Peyer's patch (tissue), 4 donors: ENCODE measurements around the gene MPC1. TPM values are rescaled to one million over a fixed set of nuclear protein-coding genes. Genes with fewer than 3 reads are reported as not detected.
A peak's percentile ranks its signal among the peaks of the same experiment; 100 is the strongest.

Experiments used
- DNase-seq, 3 donors: peaks; one replicate each; pipeline ENCODE4 v3.0.0-alpha.2; 2017 to 2019
- H3K27ac ChIP-seq, 4 donors: fragments of 200-600 bp; sonication (generic); one replicate each; pipeline ENCODE4 v1.5.1; 2016 to 2019
- H3K27me3 ChIP-seq, 2 donors: fragments of 200-600 bp; sonication (generic); one replicate each; pipeline ENCODE4 v1.5.1; 2019
- H3K36me3 ChIP-seq, 3 donors: fragments of 200-600 bp; sonication (generic); one replicate each; pipeline ENCODE4 v1.5.1; 2016 to 2019
- H3K4me1 ChIP-seq, 4 donors: fragments of 200-600 bp; sonication (generic); one replicate each; pipeline ENCODE4 v1.5.1; 2016 to 2019
- H3K4me3 ChIP-seq, 4 donors: fragments of 200-600 bp; sonication (generic); 1 replicate in 3 of 4; 2 replicates in 1 of 4; pipeline ENCODE4 v1.5.1; 2016 to 2019; ENCODE audit warnings: mild to moderate bottlenecking in 1 of 4
- H3K9me3 ChIP-seq, 4 donors: fragments of 200-600 bp; sonication (generic); one replicate each; pipeline ENCODE4 v1.5.1; 2016 to 2019; ENCODE audit warnings: mild to moderate bottlenecking in 1 of 4
- CTCF ChIP-seq, 6 experiments: fragments of 450-650 bp in 4 of 6; fragments of 200-600 bp in 2 of 6; sonication (generic) in 1 of 6; IDR thresholded peaks; one replicate each; pipeline ENCODE4 v1.5.1; 2017 to 2019; ENCODE audit warnings: antibody characterized with exemption in 6 of 6, mild to moderate bottlenecking in 3 of 6, moderate library complexity in 1 of 6
- POLR2A ChIP-seq, 2 donors: fragments of 450-650 bp; IDR thresholded peaks; one replicate each; pipeline ENCODE4 v1.5.1; 2017; ENCODE audit warnings: antibody characterized with exemption in 2 of 2, mild to moderate bottlenecking in 2 of 2, moderate library complexity in 2 of 2
- total RNA-seq, 4 donors: library from RNA; depleted of rRNA; stranded (reverse); fragments of >200 nt; gene quantifications; one replicate each; pipeline ENCODE4 v1.1.0, GENCODE V29; 2016

Gene MPC1
- total RNA-seq, 4 donors from 2014 or later, result 45.6 to 75.3 (median 59.8) TPM

DNA sequence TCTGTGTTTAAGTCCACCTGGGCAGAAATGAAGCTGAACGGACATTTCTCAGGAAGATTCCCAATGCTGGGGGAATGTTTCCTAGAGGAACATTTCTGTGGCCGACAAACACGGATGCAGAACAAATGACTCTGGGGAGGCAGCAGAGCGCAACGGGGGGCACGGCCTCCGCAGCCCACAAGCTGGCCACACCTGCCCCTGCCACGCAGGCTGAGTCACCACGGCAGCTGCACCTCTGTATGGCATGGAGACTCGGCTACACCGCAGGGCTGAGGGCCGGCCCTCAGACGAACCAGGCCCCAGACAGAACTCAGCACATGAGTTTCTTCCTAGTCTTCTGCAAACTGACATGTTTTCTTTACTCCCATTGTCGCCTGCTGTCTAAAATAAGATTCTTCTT lies 64.5 kb downstream of the MPC1 start:
- DNase-seq, result peak in 1 of 3 donors; percentile 15
- no peak overlapping the region for H3K4me3 ChIP-seq
- H3K4me1 ChIP-seq, result no peaks in the 10 kb centered on the region
- H3K9me3 ChIP-seq, result no peaks in the 10 kb centered on the region
- H3K27me3 ChIP-seq, result no peaks in the 10 kb centered on the region
- H3K36me3 ChIP-seq, result peaks cover 0 to 36% (median 0%) of the 10 kb centered on the region in 3 donors
- TF ChIP-seq POLR2A (IDR thresholded peaks at IDR 0.05), result no peak
- no peak for TF ChIP-seq CTCF (IDR thresholded peaks at IDR 0.05)
- no peak overlapping the region for H3K27ac ChIP-seq

GRCh38 chr6:166317261-166318212 lies 65.2 kb downstream of the MPC1 start:
- no peak for TF ChIP-seq CTCF (IDR thresholded peaks at IDR 0.05)
- H3K4me3 ChIP-seq, result no peak overlapping the region
- DNase-seq, result peak in 1 of 3 donors; percentile 8
- H3K27me3 ChIP-seq, result no peaks in the 10 kb centered on the region
- no peaks in the 10 kb centered on the region for H3K4me1 ChIP-seq
- H3K27ac ChIP-seq, result no peak overlapping the region
- H3K36me3 ChIP-seq, result peaks cover 0 to 30% (median 0%) of the 10 kb centered on the region in 3 donors
- H3K9me3 ChIP-seq, result no peaks in the 10 kb centered on the region

- TF ChIP-seq CTCF (IDR thresholded peaks at IDR 0.05), result no peak
- TF ChIP-seq POLR2A (IDR thresholded peaks at IDR 0.05), result no peak
- H3K4me1 ChIP-seq, result no peaks in the 10 kb centered on the region
- H3K9me3 ChIP-seq, result no peaks in the 10 kb centered on the region
- H3K27me3 ChIP-seq, result no peaks in the 10 kb centered on the region
- H3K4me3 ChIP-seq, result no peak overlapping the region
- DNase-seq, result no peak
- H3K27ac ChIP-seq, result no peak overlapping the region
- H3K36me3 ChIP-seq, result peaks cover 0 to 12% (median 0%) of the 10 kb centered on the region in 3 donors
Observed at GRCh38 chr6:166315436-166315835, 67.3 kb downstream of the MPC1 start.

Other genes with a start within 250 kb of the MPC1 start
- gene TBXT, start 215.1 kb downstream of the MPC1 start, total RNA-seq, result not detected
- gene PRR18, start 74.5 kb downstream of the MPC1 start, total RNA-seq, result not detected
- gene SFT2D1, start 40.4 kb downstream of the MPC1 start, total RNA-seq, result 10 to 100 TPM; 26.4 to 31.9 (median 28.2) TPM
- 1 to 10 TPM in 3 of 4 donors, not detected in 1; 1.1 to 1.5 (median 1.1) TPM for gene RAMACL, start 203.7 kb upstream of the MPC1 start, total RNA-seq
- 100 to 1,000 TPM in 1 of 4 donors, 10 to 100 TPM in 3; 12.1 to 116 (median 26.4) TPM for gene RPS6KA2, start 244.3 kb upstream of the MPC1 start, total RNA-seq